HepG2 (cell line): ENCODE results near the gene MED25. TPM values are rescaled to one million over a fixed set of nuclear protein-coding genes. Genes with fewer than 3 reads are reported as not detected.

ENCODE experiments used
- CC2D1A ChIP-seq: sonication (generic); formaldehyde crosslinking; IDR thresholded peaks from 2 replicates; pipeline ENCODE4 v1.8.1; 2023; ENCODE audit warnings: mild to moderate bottlenecking, missing genetic modification reagents
- CTCF ChIP-seq: sonication (generic); formaldehyde crosslinking; IDR thresholded peaks from 2 replicates; pipeline ENCODE4 v1.5.0; 2020; ENCODE audit warnings: mild to moderate bottlenecking, missing genetic modification reagents, moderate library complexity
- DR1 ChIP-seq: sonication (generic); formaldehyde crosslinking; IDR thresholded peaks from 2 replicates; pipeline ENCODE4 v1.8.0; 2021; ENCODE audit warnings: mild to moderate bottlenecking, missing genetic modification reagents, inconsistent platforms
- GATAD2A ChIP-seq: IDR thresholded peaks from 2 replicates; pipeline ENCODE4 v1.6.1; 2016
- HMGXB3 ChIP-seq: sonication (generic); formaldehyde crosslinking; IDR thresholded peaks from 2 replicates; pipeline ENCODE4 v1.4.0; 2020; ENCODE audit warnings: missing genetic modification reagents, borderline replicate concordance
- HNRNPH1 ChIP-seq: fragments of 200-400 bp; formaldehyde crosslinking; optimal IDR thresholded peaks from 2 replicates; pipeline ENCODE3; 2017; ENCODE audit warnings: mild to moderate bottlenecking, low read depth, low read length
- KDM1A ChIP-seq: IDR thresholded peaks from 2 replicates; pipeline ENCODE4 v1.6.1; 2016; ENCODE audit warnings: missing compliant biosample characterization
- PAF1 ChIP-seq: IDR thresholded peaks from 2 replicates; pipeline ENCODE4 v1.6.1; 2016; ENCODE audit warnings: missing genetic modification reagents, missing compliant biosample characterization
- PATZ1 ChIP-seq: sonication (generic); formaldehyde crosslinking; IDR thresholded peaks from 2 replicates; pipeline ENCODE4 v1.4.0; 2020; ENCODE audit warnings: missing genetic modification reagents
- PHF8 ChIP-seq: sonication (generic); formaldehyde crosslinking; IDR thresholded peaks from 2 replicates; pipeline ENCODE4 v1.5.0; 2020; ENCODE audit warnings: missing genetic modification reagents
- POLR2G ChIP-seq: fragments of 200-400 bp; formaldehyde crosslinking; IDR thresholded peaks from 2 replicates; pipeline ENCODE4 v1.6.1; 2018; ENCODE audit warnings: mild to moderate bottlenecking, low read depth, low read length, moderate library complexity
- SAP130 ChIP-seq: IDR thresholded peaks from 2 replicates; pipeline ENCODE4 v1.6.1; 2016; ENCODE audit warnings: low read depth
- SMYD3 ChIP-seq: sonication (generic); formaldehyde crosslinking; IDR thresholded peaks from 2 replicates; pipeline ENCODE4 v1.8.1; 2023; ENCODE audit warnings: mild to moderate bottlenecking, missing genetic modification reagents
- SPEN ChIP-seq: sonication (generic); formaldehyde crosslinking; IDR thresholded peaks from 2 replicates; pipeline ENCODE4 v1.5.1; 2020; ENCODE audit warnings: low read depth, mild to moderate bottlenecking, missing genetic modification reagents
- U2AF1 ChIP-seq: fragments of 200-400 bp; formaldehyde crosslinking; optimal IDR thresholded peaks from 2 replicates; pipeline ENCODE3; 2017; ENCODE audit warnings: mild to moderate bottlenecking, low read depth, low read length
- YEATS2 ChIP-seq: sonication (generic); formaldehyde crosslinking; IDR thresholded peaks from 2 replicates; pipeline ENCODE4 v1.4.0; 2020; ENCODE audit warnings: missing genetic modification reagents, borderline replicate concordance
- ZBTB21 ChIP-seq: sonication (generic); formaldehyde crosslinking; IDR thresholded peaks from 2 replicates; pipeline ENCODE4 v1.4.0; 2020; ENCODE audit warnings: missing genetic modification reagents
- ZBTB7A ChIP-seq: sonication (generic); formaldehyde crosslinking; IDR thresholded peaks from 2 replicates; pipeline ENCODE4 v1.8.0; 2022; ENCODE audit warnings: mild to moderate bottlenecking, missing genetic modification reagents
- ZNF263 ChIP-seq: sonication (generic); formaldehyde crosslinking; IDR thresholded peaks from 2 replicates; pipeline ENCODE4 v1.4.0; 2020; ENCODE audit warnings: missing genetic modification reagents
- ZNF331 ChIP-seq: sonication (generic); formaldehyde crosslinking; IDR thresholded peaks from 2 replicates; pipeline ENCODE4 v1.4.0; 2020; ENCODE audit warnings: missing genetic modification reagents
- polyA plus RNA-seq, 8 experiments: library from polyadenylated mRNA; depleted of rRNA in 3 of 8; stranded (reverse) in 7 of 8; unstranded in 1 of 8; fragments of >200 nt; fragmentation: Illumina TruSeq in 4 of 8; extraction: Trizol in 4 of 8; gene quantifications; 2 replicates each; pipeline versions ENCODE4 v1.2.1 to v1.2.3, GENCODE V29; 2011 to 2016; ENCODE audit warnings: low read depth in 4 of 8, missing spikeins in 1 of 8, mixed read lengths in 1 of 8; ENCODE audit not compliant: insufficient read depth in 1 of 8
- total RNA-seq, 5 experiments: library from RNA; depleted of rRNA; stranded (reverse); fragments of >200 nt; fragmentation: Illumina TruSeq; extraction: Trizol; gene quantifications; 2 replicates each; pipeline ENCODE4 v1.2.3, GENCODE V29; 2016; ENCODE audit warnings: low read depth in 1 of 5

The MED25 gene
- total and polyA plus RNA-seq, 2 of the 13 experiments (the other 11 are each of a cell fraction or from before 2014, with no cell fraction given), result 11.1 to 15.1 TPM

- TF ChIP-seq SMYD3 (no peak), ZBTB7A (CRISPR knock-in tag) (no peak), ZNF331 (CRISPR knock-in tag) (peak; percentile 46; the same call in 1 of the 2 replicates), CC2D1A (no peak), KDM1A (CRISPR knock-in tag) (0 out of 2 replicates have a peak, but pooled peaks have one; percentile 3), PHF8 (CRISPR knock-in tag) (peak; percentile 56), PATZ1 (CRISPR knock-in tag) (peak; percentile 74), ZNF263 (CRISPR knock-in tag) (peak; percentile 29; the same call in 1 of the 2 replicates), DR1 (CRISPR knock-in tag) (peak; percentile 29; the same call in 1 of the 2 replicates), YEATS2 (CRISPR knock-in tag) (peak; percentile 21; the same call in 1 of the 2 replicates), SPEN (CRISPR knock-in tag) (no peak), POLR2G (peak; percentile 21; the same call in 1 of the 2 replicates), ZBTB21 (no peak), HNRNPH1 (peak; percentile 10), CTCF (CRISPR knock-in tag) (no peak), HMGXB3 (CRISPR knock-in tag) (no peak), SAP130 (CRISPR knock-in tag) (peak; percentile 67; the same call in 1 of the 2 replicates), PAF1 (CRISPR knock-in tag) (no peak), GATAD2A (CRISPR knock-in tag) (0 out of 2 replicates have a peak, but pooled peaks have one; percentile 28), U2AF1 (no peak)
Measured at GRCh38 chr19:49877879-49878743, 60.0 kb downstream of the MED25 start (continued).
